Nucleus accumbens (tissue), 56 donors: ENCODE data around the gene CCR5AS.
"Not testable (repeated sequence)": the region's sequence is repeated elsewhere in the genome, so short reads cannot be mapped to it uniquely, and the experiment has no call there.

Experiments
- DNase-seq, 56 donors: peaks; one replicate each; lab custom pipeline; 2025; lab: John Stamatoyannopoulos, UW

Gene CCR5AS

DNA sequence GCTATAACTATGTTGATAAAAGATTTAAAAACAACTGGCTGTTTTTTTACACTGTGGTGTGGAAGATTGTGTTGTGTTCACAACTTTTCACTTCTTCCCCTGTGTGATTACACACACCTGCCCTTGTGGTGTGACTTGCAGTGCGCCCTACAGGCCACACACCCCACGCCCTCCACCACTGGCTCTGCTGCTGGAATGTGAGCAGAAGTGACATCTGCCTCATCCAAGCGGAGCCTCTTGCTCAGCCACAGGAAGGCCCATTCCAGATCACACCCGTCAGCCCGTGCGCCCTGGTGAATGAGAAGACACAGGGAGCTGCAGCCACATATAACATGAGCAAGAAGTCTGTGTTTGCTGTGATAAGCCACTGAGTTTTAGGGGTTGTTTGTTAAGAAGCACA, 46.0 kb downstream of the CCR5AS start:
- peak in 1 of 56 donors; percentile 14 for DNase-seq

DNA sequence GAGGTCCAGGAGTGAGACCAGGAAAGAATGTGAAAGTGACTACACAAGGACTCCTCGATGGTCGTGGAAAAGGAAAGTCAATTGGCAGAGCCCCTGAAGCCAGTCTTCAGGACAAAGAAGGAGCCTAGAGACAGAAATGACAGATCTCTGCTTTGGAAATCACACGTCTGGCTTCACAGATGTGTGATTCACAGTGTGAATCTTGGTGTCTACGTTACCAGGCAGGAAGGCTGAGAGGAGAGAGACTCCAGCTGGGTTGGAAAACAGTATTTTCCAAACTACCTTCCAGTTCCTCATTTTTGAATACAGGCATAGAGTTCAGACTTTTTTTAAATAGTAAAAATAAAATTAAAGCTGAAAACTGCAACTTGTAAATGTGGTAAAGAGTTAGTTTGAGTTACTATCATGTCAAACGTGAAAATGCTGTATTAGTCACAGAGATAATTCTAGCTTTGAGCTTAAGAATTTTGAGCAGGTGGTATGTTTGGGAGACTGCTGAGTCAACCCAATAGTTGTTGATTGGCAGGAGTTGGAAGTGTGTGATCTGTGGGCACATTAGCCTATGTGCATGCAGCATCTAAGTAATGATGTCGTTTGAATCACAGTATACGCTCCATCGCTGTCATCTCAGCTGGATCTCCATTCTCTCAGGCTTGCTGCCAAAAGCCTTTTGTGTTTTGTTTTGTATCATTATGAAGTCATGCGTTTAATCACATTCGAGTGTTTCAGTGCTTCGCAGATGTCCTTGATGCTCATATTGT, 47.0 kb downstream of the CCR5AS start:
- DNase-seq, result peak in 19 of 56 donors; percentile 4 to 68 (median 30)

- DNase-seq, result no peak
Measured at GRCh38 chr3:46358466-46358865, 48.4 kb downstream of the CCR5AS start.

DNA sequence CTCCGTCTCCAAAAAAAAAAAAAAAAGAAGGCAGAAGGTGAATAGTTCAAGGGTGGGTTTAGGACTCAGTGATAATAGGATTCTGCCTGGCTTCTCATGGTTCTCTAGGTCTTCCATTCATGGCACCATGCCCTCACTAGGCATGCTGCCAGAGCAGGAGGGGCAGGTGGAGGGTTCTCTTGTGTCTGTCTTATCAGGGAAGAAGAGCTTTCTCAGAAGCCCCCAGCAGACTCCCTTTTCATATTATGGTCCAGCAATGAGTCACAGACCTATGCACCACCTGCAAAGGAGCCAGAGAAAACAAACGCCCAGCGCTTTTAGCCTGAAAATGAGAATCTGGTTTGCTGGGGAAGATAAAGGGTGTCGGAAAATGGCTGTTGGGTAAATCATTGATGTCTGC, 50.0 kb downstream of the CCR5AS start:
- no peak for DNase-seq

DNA sequence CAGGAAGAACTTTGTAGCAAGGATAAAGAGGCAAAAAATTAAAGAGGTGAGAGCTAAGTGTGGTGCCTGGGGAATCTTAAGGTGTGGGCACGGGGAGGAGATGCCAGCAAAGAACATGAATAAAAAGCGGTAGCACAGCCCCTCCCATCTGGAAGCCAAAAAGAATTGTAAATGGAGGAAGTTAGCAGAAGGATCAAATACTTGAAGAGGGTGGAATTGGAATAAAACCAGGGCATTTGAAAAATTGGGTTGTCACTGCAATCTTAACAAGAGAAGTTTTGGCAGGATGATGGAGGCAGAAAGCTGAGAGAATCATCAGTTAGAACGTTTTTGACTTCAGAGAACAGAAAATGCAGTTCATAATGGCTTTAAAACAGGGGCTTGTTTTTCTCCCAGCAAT, 50.6 kb downstream of the CCR5AS start:
- no peak for DNase-seq

GRCh38 chr3:46354984-46355383, 51.9 kb downstream of the CCR5AS start:
- DNase-seq, result no peak

DNA sequence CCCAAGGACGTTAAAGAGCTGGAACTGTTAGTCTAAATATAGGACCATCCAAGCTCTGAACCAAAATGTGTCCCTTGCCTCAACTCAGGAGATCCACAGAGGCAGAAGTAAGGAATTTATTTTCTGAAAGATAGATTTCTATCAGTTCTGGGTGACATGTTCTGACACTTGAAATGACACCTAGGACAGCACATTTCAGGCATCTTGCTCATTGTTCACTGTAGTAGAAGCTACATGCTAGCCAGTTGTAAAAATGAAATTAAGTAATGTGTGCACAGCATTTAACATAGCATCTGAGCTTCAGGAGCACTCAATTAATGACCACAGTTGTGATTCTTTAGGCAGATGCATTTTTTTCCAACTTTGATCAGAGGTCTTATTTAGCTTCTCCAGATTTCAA, 52.4 kb downstream of the CCR5AS start:
- DNase-seq, result no peak

DNA sequence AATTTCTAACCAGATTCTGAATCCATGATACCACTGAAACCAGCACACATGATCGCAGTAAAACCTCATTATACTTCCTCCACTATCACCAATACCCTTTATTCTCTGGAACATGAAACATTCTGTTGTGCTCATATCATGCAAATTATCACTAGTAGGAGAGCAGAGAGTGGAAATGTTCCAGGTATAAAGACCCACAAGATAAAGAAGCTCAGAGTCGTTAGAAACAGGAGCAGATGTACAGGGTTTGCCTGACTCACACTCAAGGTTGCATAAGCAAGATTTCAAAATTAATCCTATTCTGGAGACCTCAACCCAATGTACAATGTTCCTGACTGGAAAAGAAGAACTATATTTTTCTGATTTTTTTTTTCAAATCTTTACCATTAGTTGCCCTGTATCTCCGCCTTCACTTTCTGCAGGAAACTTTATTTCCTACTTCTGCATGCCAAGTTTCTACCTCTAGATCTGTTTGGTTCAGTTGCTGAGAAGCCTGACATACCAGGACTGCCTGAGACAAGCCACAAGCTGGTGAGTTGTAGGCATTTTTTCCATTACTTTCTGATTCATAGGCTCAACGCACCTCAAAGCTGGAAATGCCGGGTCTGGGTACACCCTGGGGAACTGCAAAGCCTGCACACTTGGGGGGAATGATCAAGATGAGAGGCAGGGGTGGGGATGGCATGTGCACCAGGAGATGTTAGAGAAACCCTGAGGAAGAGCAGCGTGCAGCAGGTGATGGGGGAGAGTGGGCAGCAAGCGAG, 53.0 kb downstream of the CCR5AS start, which contains the start of gene CCR2:
Gene CCR2 (plus strand): TSS at position 465 of the 764 bp plus-strand sequence. CDS start 3,417 bp downstream, outside the sequence.
- DNase-seq, result no peak

GRCh38 chr3:46353090-46353489, 53.8 kb downstream of the CCR5AS start:
- no peak for DNase-seq

DNA sequence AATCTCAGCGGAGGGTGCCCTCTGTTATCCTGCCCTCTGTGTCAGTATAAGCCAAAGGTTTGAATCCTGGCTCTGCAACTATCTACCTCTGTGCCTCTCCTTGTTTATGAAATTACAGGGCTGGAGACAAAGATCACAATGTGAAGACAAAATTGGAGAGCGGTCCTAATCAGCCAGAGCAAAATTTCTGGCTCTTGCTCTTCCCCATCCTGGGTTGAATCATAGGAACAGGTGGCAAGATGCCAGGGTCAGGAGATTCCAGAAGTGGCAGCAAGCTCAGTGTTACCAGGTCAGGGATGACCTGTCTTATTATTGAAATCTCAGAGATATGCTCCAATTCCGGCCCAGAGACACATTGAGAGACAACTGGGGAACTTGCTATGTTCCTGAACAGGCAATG, 55.2 kb downstream of the CCR5AS start:
- DNase-seq, result no peak

DNA sequence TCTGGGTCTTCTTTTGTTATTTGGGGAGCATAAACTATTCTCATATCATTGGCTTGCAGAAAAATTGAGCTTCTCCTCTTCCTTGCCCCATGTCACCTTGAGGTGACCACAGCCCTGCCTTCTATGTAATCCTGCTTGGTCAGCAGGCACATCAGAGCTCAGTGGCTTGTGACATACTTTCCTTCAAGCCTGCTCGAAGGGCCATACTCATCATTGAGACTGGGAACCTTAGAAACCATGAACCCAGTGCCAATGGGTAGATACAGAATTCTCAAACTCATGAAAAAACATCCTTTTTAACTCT, 56.7 kb downstream of the CCR5AS start:
- no peak for DNase-seq

DNA sequence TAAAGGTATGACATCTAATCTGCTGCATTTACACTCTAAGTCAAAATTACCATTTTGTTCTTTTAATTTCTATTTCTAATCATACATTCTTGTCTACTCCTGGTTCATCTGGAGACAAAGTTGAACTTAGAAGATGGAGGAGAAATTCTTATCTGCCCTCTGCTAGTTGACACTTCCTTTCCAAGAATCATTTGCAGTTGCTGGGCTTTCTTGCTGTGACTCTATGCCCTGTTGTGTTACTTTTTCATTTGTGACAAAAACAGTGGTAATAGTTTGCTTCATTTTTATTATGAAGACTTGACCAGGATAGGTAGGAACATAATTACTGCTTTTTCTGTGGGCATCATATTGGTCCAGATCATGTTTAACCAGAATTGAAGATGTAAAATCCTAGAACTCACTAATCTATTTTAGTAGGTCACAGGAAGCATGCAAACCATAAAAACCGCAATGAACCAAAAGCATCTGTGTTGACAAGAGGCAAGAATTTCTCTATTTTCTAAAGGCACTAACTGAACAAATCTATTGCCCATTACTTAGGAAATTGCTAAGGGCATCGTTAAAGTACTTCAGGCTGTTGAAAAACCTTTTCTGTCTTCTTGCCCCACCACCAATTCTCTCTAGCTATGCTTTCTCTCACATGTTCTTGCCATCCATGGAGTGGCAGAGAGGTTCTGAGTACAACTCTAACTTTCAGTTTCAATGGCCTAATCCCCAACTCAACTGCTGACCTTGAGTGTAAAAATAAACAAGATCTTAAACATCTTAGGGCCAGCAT, 57.2 kb downstream of the CCR5AS start:
- no peak for DNase-seq

DNA sequence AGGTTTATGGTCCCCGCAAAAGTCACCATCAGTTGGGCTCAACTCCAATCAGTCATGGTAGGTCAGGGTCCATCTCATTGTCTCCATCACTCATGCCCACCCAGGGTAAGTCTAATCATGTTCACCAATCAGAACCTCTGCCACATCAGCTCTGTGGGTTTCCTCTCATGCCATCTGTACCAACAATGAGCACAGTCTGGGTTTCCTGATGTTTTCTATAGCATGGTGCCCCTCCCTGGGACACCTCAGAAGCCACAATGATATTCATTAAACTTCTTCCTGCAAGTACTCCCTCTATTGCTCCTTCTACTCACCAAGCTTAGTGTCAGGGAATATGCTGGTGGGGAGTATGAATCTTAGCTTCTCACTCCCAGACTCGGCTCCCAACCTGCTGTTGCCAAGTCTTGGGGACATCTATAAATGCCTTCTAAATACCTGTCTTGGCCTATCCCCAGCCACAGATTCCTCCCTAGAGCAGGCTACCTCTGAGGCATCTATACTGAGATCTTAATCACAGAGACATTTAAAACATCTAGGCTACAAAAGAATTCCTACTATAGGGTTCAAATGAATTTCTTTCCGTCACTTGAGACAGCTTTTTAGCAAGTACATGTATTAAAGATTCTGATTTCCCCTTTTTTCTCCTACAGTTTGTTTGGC, 57.9 kb downstream of the CCR5AS start:
- no peak for DNase-seq

GRCh38 chr3:46344476-46344875, 62.4 kb downstream of the CCR5AS start:
- DNase-seq, result no peak

DNA sequence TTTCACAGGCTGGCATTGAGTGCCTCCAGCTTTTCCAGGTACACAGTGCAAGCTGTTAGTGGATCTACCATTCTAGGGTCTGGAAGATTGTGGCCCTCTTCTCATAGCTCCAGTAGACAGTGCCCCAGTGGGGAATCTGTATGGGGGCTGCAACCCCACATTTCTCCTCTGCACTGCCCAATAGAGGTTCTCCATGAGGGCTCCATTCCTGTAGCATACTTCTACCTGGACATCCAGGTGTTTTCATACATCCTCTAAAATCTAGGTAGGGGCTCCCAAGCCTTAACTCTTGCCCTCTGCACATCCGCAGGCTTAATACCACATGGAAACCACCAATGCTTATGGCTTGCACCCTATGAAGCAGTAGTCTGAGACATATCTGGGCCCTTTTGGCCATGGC, 68.0 kb downstream of the CCR5AS start:
- DNase-seq, result no peak

DNA sequence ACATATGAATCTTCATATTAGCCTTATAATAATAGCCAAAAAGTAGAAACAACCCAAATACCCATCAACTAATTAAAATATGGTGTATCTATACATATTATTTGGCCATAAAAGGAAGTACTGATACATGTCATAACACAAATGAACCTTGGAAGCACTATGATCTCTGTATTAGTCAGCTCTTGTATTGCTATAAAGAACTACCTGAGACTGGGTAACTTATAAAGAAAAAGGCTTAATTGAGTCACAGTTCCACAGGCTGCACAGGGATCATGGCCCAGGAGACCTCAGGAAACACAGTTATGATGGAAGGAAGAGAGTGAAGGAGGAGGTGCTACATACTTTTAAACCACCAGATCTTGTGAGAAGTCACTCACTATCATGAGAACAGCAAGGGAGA, 69.0 kb downstream of the CCR5AS start:
- no peak for DNase-seq

DNA sequence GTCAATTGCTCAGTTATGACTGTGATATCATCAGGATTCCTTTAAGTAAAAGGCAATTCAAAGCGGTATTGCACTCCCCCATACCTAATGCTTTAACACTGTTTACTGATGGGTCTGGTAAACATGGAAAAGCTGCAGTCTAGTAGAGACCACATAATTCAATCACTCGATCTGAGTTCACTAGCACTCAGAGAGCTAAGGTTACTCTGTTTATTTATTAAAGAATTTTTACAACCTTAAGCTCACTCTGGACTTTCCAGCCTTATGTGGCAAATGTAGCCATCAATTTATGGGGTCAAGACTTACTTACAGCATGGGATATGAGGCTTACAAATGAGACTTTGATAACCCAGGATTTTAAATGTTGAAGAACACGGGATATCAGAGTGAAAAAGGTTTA, 71.3 kb downstream of the CCR5AS start:
- DNase-seq, result no peak

DNA sequence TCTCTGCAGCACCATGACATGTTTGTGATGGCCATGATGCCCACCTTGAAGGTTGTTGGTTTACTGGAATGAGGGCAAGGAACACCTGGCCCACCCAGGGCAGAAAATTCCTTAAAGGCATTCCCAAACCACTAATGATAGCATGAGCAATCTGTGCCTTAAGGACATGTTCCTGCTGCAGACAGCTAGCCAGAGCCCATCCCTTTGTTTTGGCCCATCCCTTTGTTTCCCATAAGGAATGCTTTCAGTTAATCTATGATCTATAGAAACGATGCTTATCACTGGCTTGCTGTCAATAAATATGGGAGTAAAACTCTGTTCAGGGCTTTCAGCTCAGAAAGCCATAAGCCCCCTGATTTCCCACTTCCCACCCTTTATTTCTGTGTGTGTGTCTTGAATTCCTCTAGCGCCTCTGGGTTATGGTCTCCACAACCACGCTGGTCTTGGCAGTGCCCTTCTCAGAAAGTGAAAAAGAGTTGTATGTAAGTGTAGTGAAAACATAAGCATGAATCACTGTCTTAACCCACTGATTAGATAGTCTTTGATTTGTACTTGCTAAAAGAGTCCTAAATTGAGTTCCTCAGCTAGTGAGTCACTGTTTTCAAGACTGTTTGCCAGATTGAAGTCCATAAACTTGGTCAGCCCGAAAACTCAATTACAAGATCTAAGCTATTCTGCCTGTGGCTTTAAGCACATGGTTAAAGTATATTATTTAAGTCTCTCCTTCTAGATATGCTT, 72.0 kb downstream of the CCR5AS start:
- DNase-seq, result no peak

DNA sequence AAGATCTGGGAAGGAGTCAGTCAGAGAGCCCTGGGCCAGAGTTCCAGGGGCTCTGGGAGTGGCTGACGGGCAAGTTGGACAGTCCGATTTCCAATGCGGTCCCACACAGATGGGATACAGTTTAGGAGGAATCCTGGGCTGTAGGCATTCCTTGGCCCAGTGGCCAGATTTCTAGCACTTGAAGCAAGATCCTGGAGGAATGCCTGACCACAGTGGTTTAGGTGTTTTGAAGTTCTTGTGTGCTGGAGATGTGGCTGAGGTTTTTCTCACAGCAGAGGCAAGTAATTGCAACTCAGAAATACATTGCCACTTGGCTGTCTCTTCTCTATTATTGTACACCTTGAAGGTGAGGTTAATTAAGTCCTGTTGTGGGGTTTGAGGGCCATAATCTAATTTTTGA, 76.2 kb downstream of the CCR5AS start:
- DNase-seq, result not testable (repeated sequence)

GRCh38 chr3:46325645-46326300, 81.1 kb downstream of the CCR5AS start:
- no peak for DNase-seq
